Measurements from ENCODE around the gene TRUB1.
"Not testable (repeated sequence)": the region's sequence is repeated elsewhere in the genome, so short reads cannot be mapped to it uniquely, and the experiment has no call there.

The TRUB1 gene

GRCh38 chr10:114925587-114926586 lies 12.1 kb upstream of the TRUB1 start:
- no peak for DNase-seq

- no peak for DNase-seq
Observed at GRCh38 chr10:114928818-114929217, 9.2 kb upstream of the TRUB1 start.

DNA sequence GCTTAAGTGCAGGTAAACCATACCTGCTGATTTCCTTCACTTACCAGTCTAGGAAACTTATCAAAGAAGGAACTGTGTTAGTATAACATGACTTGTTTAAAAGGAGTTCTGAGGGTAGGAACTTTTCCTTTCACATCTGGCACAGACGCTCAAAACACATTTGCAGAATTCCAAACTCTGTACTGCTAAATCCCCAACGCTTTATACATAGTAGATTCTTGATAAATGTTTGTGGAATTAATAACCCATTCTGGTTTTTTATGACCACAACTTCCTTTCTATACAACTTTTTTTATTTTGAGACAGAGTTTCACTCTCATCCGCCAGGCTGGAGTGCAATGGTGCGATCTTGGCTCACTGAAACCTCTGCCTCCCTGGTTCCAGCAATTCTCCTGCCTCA lies 7.7 kb upstream of the TRUB1 start:
- DNase-seq, result no peak

DNA sequence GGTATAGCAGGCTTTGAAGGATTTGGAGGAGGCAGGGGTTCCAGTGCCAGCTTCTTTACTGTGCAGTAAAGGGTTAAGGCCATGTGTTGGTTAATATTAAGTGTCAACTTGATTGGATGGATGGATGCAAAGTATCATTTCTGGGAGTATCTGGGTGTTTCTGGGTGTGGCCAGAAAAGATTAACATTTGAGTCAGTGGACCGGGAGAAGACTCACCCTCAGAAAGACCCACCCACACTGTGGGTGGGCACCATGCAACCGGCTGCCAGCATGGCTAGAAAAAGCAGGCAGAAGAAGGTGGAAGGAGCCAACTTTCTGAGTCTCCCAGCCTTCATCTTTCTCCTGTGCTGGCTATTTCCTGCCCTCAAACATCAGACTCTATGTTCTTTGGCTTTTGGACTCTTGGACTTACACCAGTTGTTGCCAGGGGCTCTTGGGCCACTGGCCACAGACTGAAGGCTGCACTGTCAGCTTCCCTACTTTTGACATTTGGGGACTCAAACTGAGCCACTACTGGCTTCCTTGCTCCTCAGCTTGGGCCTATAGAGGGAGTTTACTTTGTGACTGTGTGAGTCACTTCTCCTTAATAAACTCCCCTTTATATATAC lies 6.8 kb upstream of the TRUB1 start:
- no peak for DNase-seq

- DNase-seq, result no peak
Observed at GRCh38 chr10:114932225-114932624, 5.8 kb upstream of the TRUB1 start.

GRCh38 chr10:114932945-114933344 lies 5.0 kb upstream of the TRUB1 start:
- no peak for DNase-seq

GRCh38 chr10:114933588-114933987 lies 4.4 kb upstream of the TRUB1 start:
- no peak for DNase-seq

GRCh38 chr10:114933995-114934394 lies 4.0 kb upstream of the TRUB1 start:
- not testable (repeated sequence) for DNase-seq

DNA sequence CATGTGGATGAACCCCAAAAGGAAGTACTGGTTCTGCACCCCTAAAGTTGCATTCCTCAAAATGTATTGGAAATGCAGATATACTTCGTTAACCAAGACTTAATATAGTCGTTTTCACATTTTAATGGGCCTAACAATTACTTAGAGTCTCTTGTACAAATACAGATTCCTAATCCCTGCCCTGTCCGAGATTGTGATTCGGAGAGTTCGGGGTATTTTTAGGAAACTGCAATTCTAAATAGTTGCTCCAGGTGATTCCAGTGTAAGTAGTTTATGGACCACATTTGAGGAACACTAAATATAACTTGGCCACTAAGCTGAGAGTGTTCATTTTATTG lies 830 bp downstream of the TRUB1 start:
- DNase-seq, result no peak

DNA sequence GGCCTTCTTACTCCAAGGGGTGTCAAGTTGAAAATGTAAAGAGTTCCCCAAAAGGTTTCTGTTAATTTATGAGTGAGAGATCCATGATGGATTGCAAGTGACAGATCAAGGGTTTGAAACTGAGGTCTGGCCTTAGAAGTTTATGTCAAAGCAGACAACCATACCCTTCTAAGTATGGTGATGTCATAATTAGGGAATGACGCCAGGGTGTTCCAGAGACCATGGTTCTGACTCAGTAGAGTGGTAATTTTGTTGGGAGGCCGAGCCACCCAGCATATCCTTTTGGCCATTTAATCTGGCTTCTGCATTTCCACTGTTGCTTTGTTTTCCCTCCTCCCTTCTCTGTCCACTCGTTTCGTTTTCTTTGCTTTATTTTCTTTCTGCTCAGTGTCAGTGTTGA lies 2.7 kb downstream of the TRUB1 start:
- DNase-seq, result no peak

GRCh38 chr10:114943000-114943399 lies 5.0 kb downstream of the TRUB1 start:
- no peak for DNase-seq

DNA sequence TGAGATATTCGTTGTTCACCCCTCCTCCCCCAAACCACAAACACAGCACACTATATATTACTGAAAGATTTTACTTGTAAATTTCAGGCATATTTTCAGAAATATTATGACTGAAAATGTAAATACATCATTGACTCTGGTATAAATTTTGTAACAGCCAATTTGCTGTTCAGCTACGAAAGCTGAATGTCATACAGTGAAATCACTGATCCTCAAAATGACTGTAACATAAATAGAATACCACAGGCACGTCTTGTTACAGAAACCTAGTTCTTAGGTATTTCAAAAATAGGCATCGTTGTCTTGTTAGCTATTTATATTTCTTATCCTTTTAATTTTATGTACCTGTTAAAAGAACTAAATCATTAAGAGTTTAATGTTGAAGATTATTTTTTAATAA lies 15.1 kb downstream of the TRUB1 start:
- DNase-seq, result no peak

DNA sequence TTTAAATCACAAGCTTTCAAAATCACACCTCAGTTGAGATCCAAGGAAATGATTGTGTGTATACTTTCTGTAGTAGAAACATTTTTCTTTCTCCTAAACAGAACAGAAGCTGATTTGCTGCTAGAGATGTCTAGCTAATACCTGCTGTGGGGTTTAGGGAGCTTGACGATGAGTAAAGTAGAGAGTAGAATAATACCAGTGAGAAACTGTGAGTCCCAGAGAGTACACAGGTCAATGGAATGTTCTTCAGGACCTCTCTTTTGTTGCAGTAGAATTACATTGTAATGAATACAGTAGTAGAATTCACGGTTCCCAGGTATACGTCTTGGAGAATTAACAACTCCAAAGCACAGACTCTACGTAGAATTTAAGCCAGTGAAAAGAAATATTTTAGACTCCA lies 18.0 kb downstream of the TRUB1 start:
- DNase-seq, result no peak

- DNase-seq, result no peak
Observed at GRCh38 chr10:114956466-114956865, 18.5 kb downstream of the TRUB1 start.

GRCh38 chr10:114957122-114957521 lies 19.1 kb downstream of the TRUB1 start:
- DNase-seq, result no peak

- DNase-seq, result no peak
Observed at GRCh38 chr10:114957673-114958072, 19.7 kb downstream of the TRUB1 start.

DNA sequence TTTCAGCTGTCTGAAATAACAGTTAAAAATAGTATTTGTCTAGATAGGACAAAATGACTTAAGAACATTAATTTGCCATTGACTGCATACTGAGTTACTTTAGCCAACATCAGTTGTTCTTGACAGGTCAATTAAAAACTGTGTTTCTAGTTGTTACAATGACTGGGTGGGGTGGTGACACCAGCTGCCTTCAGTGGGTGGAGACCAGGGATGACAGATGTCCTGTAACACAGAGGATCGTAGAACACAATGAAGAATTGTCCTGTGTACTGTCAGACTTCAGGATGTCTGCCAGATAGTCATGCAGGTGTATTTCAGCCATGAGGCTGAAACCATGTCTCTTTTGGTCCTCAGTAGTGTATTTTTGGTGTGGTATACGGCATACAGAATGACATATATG lies 24.4 kb downstream of the TRUB1 start:
- DNase-seq, result no peak

GRCh38 chr10:114963908-114964307 lies 25.9 kb downstream of the TRUB1 start:
- no peak for DNase-seq

- DNase-seq, result no peak
Observed at GRCh38 chr10:114967071-114967470, 29.1 kb downstream of the TRUB1 start.

DNA sequence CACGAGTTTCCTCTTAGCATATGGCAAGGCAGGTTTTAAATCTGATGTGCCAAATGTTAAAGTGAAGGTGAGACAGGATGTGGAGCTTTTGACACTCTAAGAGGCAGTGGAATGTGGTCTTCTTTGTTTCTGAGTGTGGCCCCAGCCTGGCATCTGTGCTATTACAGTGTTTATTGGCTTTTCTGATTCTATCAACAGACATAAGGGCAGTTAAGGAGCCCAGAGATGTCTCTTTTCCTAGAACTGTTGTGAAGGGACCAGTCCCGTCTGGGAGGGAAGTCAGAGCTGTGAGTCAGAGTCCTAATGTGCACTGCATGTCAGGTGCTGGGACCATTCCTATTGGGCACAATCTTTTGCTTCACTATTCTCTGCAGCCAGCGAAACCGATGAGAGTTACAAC lies 32.5 kb downstream of the TRUB1 start:
- no peak for DNase-seq

DNA sequence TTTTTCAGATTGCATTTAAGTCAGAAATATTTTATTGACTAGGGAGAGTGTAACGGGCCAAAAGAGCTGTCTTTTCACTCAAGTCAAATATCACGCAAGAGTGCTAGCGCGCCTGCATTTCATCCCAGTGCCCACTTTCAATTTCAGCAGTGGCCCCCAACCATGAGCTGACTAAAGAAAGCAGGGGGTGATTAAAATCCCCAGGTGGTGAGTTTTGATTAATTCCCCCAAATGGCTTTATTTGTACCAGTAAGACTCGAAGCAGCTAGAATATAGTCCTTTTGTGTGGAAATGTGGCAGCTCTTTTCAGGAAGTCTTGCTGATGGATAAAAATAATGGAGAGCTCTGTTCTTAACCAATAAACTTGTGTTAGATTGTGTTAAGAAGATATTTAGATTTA lies 35.3 kb downstream of the TRUB1 start:
- no peak for DNase-seq

DNA sequence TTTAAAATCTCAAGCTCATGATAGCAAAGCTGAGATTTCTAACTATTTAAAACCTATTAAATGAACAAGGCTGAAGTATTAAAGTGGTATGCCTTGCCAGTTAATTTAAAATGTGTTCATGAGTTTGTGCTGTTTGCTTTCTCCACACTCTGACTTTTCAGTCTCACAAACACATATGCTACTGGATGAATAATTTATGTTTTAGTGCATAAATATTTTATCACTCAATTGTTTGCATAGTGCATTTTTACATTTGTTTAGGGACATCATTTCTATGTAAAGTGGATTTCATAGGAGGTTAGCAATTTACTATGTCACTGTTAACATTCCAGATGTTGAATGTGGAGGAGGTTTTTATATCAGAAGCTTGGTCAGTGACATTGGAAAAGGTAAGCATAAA lies 36.0 kb downstream of the TRUB1 start:
- DNase-seq, result no peak

GRCh38 chr10:114974625-114975024 lies 36.6 kb downstream of the TRUB1 start:
- no peak for DNase-seq

DNA sequence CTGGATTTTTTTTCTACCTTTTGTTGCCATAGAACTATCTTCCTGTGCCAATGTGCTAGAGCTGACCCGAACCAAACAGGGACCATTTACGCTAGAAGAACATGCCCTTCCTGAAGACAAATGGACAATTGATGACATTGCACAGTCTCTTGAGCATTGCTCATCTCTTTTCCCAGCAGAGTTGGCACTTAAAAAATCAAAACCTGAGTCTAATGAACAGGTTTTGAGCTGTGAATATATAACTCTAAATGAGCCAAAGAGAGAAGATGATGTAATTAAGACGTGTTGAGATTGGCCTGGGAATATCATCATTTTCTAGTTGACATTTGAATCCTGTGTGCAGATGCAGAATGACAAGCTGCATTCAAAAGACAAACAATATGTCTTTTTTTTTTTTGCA lies 37.1 kb downstream of the TRUB1 start:
- no peak for DNase-seq

GRCh38 chr10:114982989-114983388 lies 45.0 kb downstream of the TRUB1 start:
- DNase-seq, result no peak
